HG02981 (cell line): ENCODE data around the gene OSBP.
"Not testable (repeated sequence)": the region's sequence is repeated elsewhere in the genome, so short reads cannot be mapped to it uniquely, and the experiment has no call there.

Experiments
- ATAC-seq: cut with Tn5 transposase; IDR thresholded peaks from one replicate; pipeline ENCODE4 v1.9.1; 2021; ENCODE audit warnings: mild to moderate bottlenecking, moderate library complexity; ENCODE audit not compliant: unreplicated experiment

Gene OSBP

GRCh38 chr11:59555601-59556114 lies 59.9 kb downstream of the OSBP start:
- ATAC-seq = no peak

GRCh38 chr11:59553323-59553722 lies 62.3 kb downstream of the OSBP start:
- no peak for ATAC-seq

GRCh38 chr11:59552844-59553243 lies 62.7 kb downstream of the OSBP start:
- no peak for ATAC-seq

- ATAC-seq = no peak
Measured at GRCh38 chr11:59551659-59552521, 63.7 kb downstream of the OSBP start.

GRCh38 chr11:59550842-59551658 lies 64.5 kb downstream of the OSBP start:
- peak; percentile 22 for ATAC-seq

- peak; percentile 93 for ATAC-seq
Measured at GRCh38 chr11:59550368-59550841, 65.2 kb downstream of the OSBP start.

- no peak for ATAC-seq
Measured at GRCh38 chr11:59548309-59548656, 67.3 kb downstream of the OSBP start.

GRCh38 chr11:59547605-59548308 lies 67.8 kb downstream of the OSBP start:
- not testable (repeated sequence) for ATAC-seq

GRCh38 chr11:59545179-59546020 lies 70.2 kb downstream of the OSBP start:
- no peak for ATAC-seq

- ATAC-seq = no peak
Measured at GRCh38 chr11:59544869-59545178, 70.8 kb downstream of the OSBP start.

GRCh38 chr11:59543713-59544112 lies 71.9 kb downstream of the OSBP start:
- not testable (repeated sequence) for ATAC-seq

GRCh38 chr11:59542142-59542810 lies 73.3 kb downstream of the OSBP start:
- ATAC-seq = no peak

- no peak for ATAC-seq
Measured at GRCh38 chr11:59534676-59535075, 80.9 kb downstream of the OSBP start.

GRCh38 chr11:59532620-59533019 lies 83.0 kb downstream of the OSBP start:
- ATAC-seq = no peak

GRCh38 chr11:59528711-59529110 lies 86.9 kb downstream of the OSBP start:
- no peak for ATAC-seq
